Tongue (tissue), 2 donors: ENCODE data around the gene POLR3K. TPM values are rescaled to one million over a fixed set of nuclear protein-coding genes. Genes with fewer than 3 reads are reported as not detected.
A peak's percentile ranks its signal among the peaks of the same experiment; 100 is the strongest.

Experiments
- DNase-seq: peaks from one replicate; pipeline ENCODE4 v3.0.0-alpha.2; 2015
- total RNA-seq: library from RNA; depleted of rRNA; stranded (reverse); fragments of >200 nt; gene quantifications from one replicate; pipeline ENCODE4 v1.2.3, GENCODE V29; 2014

The POLR3K gene
- total RNA-seq, 1 donor from 2014 or later = 4.5 TPM

GRCh38 chr16:78444-79150, 25.2 kb upstream of the POLR3K start:
- DNase-seq = peak; percentile 32

GRCh38 chr16:77807-78443, 24.5 kb upstream of the POLR3K start, which contains the start of gene MPG:
MPG (plus strand) TSS chr16:78225; CDS start chr16:78310, 85 bp downstream.
- peak; percentile 95 for DNase-seq

- peak; percentile 68 for DNase-seq
These were observed 23.9 kb upstream of the POLR3K start for GRCh38 chr16:77273-77806.

- DNase-seq = peak; percentile 88
These were observed 23.3 kb upstream of the POLR3K start for GRCh38 chr16:76535-77272.

- peak; percentile 78 for DNase-seq
These were observed 22.4 kb upstream of the POLR3K start for GRCh38 chr16:75580-76501.

- peak; percentile 34 for DNase-seq
These were observed 21.4 kb upstream of the POLR3K start for GRCh38 chr16:74747-75334.

- DNase-seq = peak; percentile 46
These were observed 20.8 kb upstream of the POLR3K start for GRCh38 chr16:74051-74746.

- peak; percentile 82 for DNase-seq
These were observed 19.4 kb upstream of the POLR3K start, which contains the start of gene RHBDF1 for GRCh38 chr16:72561-73548. RHBDF1 (minus strand) TSS chr16:72631; CDS start chr16:65015, 7,616 bp downstream.

- DNase-seq = peak; percentile 88
These were observed 18.4 kb upstream of the POLR3K start for GRCh38 chr16:71540-72401.

- no peak for DNase-seq
These were observed 17.8 kb upstream of the POLR3K start for GRCh38 chr16:71210-71539.

- DNase-seq = no peak
These were observed 15.8 kb upstream of the POLR3K start for GRCh38 chr16:69181-69580.

- peak; percentile 50 for DNase-seq
These were observed 14.7 kb upstream of the POLR3K start for GRCh38 chr16:67884-68789.

GRCh38 chr16:67183-67791, 13.9 kb upstream of the POLR3K start:
- DNase-seq = peak; percentile 33

- no peak for DNase-seq
These were observed 13.1 kb upstream of the POLR3K start for GRCh38 chr16:66309-67182.

GRCh38 chr16:65745-66144, 12.3 kb upstream of the POLR3K start:
- peak; percentile 86 for DNase-seq

- no peak for DNase-seq
These were observed 11.5 kb upstream of the POLR3K start for GRCh38 chr16:64914-65255.
